Loucy (cell line): ENCODE data around the gene MDN1.

ENCODE experiments used
- H2AFZ ChIP-seq: fragments of 200-600 bp; sonication (generic); 2 replicates; pipeline ENCODE4 v1.6.0; 2016; ENCODE audit warnings: antibody characterized with exemption, mild to moderate bottlenecking, low read length, moderate library complexity
- H3F3A ChIP-seq: fragments of 200-600 bp; 2 replicates; pipeline ENCODE4 v1.6.0; 2016; ENCODE audit warnings: antibody characterized with exemption, low read depth, mild to moderate bottlenecking
- H3K27me3 ChIP-seq: fragments of 200-600 bp; sonication (generic); 2 replicates; pipeline ENCODE4 v1.6.1; 2014; ENCODE audit warnings: low read length, mild to moderate bottlenecking; ENCODE audit not compliant: insufficient read depth, poor library complexity, severe bottlenecking
- H3K36me3 ChIP-seq: fragments of 200-600 bp; sonication (generic); 2 replicates; pipeline ENCODE4 v1.6.1; 2016; ENCODE audit warnings: low read length; ENCODE audit not compliant: insufficient read depth
- H3K4me1 ChIP-seq: fragments of 200-600 bp; sonication (generic); 2 replicates; pipeline ENCODE4 v1.5.1; 2014; ENCODE audit warnings: low read length, mild to moderate bottlenecking; ENCODE audit not compliant: insufficient read depth, poor library complexity, severe bottlenecking
- H3K4me2 ChIP-seq: fragments of 200-600 bp; sonication (generic); 2 replicates; pipeline ENCODE4 v1.6.0; 2014; ENCODE audit warnings: antibody characterized with exemption, low read length, low read depth, mild to moderate bottlenecking; ENCODE audit not compliant: poor library complexity, severe bottlenecking
- H3K4me3 ChIP-seq: fragments of 200-600 bp; sonication (generic); 2 replicates; pipeline ENCODE4 v1.5.1; 2014; ENCODE audit warnings: low read length, mild to moderate bottlenecking, mixed read lengths; ENCODE audit not compliant: poor library complexity, severe bottlenecking
- H3K79me2 ChIP-seq: fragments of 200-600 bp; sonication (generic); 2 replicates; pipeline ENCODE4 v1.6.1; 2014; ENCODE audit warnings: low read length; ENCODE audit not compliant: insufficient read depth
- H3K9ac ChIP-seq: fragments of 200-600 bp; sonication (generic); 2 replicates; pipeline ENCODE4 v1.6.0; 2014; ENCODE audit warnings: mild to moderate bottlenecking, low read depth, low read length, moderate library complexity; ENCODE audit not compliant: poor library complexity, severe bottlenecking
- H3K9me2 ChIP-seq: fragments of 200-600 bp; sonication (generic); replicated peaks from 2 replicates; pipeline ENCODE4 v1.6.1; 2016; ENCODE audit warnings: low read depth, low read length, mixed read lengths
- H3K9me3 ChIP-seq: fragments of 200-600 bp; sonication (generic); 2 replicates; pipeline ENCODE4 v1.6.1; 2014; ENCODE audit warnings: mild to moderate bottlenecking, antibody characterized with exemption, low read length, low read depth; ENCODE audit not compliant: insufficient read depth
- H4K20me1 ChIP-seq: fragments of 200-600 bp; sonication (generic); 2 replicates; pipeline ENCODE4 v1.6.0; 2014; ENCODE audit warnings: antibody characterized with exemption, low read length, mild to moderate bottlenecking; ENCODE audit not compliant: insufficient read depth, poor library complexity, severe bottlenecking
- EZH2phosphoT487 ChIP-seq: fragments of 200-600 bp; IDR thresholded peaks from 2 replicates; pipeline ENCODE4 v1.6.1; 2018; ENCODE audit warnings: antibody characterized with exemption, mild to moderate bottlenecking, moderate library complexity, borderline replicate concordance
- TF ChIP-seq, protein P1 (sequence below): fragments of 200-600 bp; sonication (generic); conservative IDR thresholded peaks from 2 replicates; pipeline ENCODE4 v1.5.1; 2014; ENCODE audit warnings: mild to moderate bottlenecking, antibody characterized with exemption, low read length

Gene MDN1

DNA sequence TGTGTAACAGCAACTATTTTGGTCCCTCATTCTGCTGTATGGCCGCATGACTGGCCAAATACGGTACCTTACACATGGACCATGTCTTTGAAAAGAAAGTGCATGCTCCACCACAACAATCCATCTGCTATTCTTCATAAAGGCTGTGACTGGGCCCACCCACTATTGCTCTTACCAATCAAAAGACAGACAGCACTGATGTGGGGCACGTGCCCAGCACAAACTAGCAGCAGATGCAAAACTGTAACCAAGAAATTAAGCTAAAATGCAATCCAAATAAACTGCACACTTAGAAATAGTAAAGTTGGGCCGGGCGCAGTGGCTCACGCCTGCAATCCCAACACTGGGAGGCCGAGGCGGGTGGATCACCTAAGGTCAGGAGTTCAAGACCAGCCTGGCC, 20.5 kb downstream of the MDN1 start:
- no peaks in the 10 kb centered on the region; the same call in 1 of the 2 replicates for H3F3A ChIP-seq
- H3K9me3 ChIP-seq = no peaks in the 10 kb centered on the region
- no peaks in the 10 kb centered on the region for H3K9me2 ChIP-seq
- no peak overlapping the region for H2AFZ ChIP-seq
- H3K9ac ChIP-seq = no peak overlapping the region
- H3K4me3 ChIP-seq = no peak overlapping the region
- no peaks in the 10 kb centered on the region for H3K27me3 ChIP-seq
- H4K20me1 ChIP-seq = peaks cover under 1% of the 10 kb centered on the region
- no peaks in the 10 kb centered on the region; the same call in 1 of the 2 replicates for H3K79me2 ChIP-seq
- H3K4me1 ChIP-seq = peaks cover 10% of the 10 kb centered on the region
- H3K4me2 ChIP-seq = no peak overlapping the region
- H3K36me3 ChIP-seq = peaks cover 52% of the 10 kb centered on the region; the same call in 1 of the 2 replicates
- TF ChIP-seq, protein P1, sequence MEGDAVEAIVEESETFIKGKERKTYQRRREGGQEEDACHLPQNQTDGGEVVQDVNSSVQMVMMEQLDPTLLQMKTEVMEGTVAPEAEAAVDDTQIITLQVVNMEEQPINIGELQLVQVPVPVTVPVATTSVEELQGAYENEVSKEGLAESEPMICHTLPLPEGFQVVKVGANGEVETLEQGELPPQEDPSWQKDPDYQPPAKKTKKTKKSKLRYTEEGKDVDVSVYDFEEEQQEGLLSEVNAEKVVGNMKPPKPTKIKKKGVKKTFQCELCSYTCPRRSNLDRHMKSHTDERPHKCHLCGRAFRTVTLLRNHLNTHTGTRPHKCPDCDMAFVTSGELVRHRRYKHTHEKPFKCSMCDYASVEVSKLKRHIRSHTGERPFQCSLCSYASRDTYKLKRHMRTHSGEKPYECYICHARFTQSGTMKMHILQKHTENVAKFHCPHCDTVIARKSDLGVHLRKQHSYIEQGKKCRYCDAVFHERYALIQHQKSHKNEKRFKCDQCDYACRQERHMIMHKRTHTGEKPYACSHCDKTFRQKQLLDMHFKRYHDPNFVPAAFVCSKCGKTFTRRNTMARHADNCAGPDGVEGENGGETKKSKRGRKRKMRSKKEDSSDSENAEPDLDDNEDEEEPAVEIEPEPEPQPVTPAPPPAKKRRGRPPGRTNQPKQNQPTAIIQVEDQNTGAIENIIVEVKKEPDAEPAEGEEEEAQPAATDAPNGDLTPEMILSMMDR = no peak
- no peak for TF ChIP-seq EZH2phosphoT487

DNA sequence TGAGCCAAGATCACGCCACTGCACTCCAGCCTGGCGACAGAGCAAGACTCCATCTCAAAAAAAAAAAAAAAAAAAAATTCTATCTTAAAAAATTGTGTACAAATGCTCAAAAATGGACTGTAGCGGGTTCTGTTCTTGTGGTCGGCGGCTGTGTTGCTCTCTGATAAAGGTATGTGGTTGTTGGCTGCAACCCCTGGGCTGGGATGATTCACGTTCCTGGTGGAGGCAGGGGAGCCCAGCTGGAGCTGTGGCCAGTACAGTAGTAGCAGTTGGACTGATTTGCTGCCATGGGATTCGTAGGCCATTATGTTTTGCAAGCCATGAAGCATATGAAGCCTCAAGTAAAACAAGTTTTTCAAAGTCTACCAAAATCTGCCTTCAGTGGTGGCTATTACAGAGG, 22.3 kb downstream of the MDN1 start:
- Histone ChIP-seq H3K79me2 (no peaks in the 10 kb centered on the region; the same call in 1 of the 2 replicates), H3K36me3 (peaks cover 58% of the 10 kb centered on the region)

DNA sequence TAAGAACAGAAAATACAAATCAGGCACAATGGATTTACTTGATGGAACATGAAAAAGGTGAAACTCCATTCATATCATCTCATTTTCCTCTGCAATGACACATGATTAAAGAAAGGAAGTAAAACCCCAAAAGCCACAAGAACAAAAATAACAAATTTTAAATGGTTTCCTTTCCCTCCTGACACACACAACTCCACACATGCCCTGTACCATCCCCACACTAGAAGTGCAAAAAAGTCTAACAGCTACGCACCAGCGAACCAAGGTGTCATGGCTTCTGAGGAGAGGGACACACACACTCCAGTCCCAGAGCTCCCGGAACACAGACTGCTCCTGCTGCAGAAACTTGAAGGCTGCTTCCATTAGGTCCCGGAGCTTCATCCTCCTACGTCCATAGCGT, 25.3 kb downstream of the MDN1 start:
- H3K4me3 ChIP-seq = no peak overlapping the region
- peaks cover 8% of the 10 kb centered on the region for H4K20me1 ChIP-seq
- H3K9me3 ChIP-seq = no peaks in the 10 kb centered on the region
- TF ChIP-seq, protein P1 = no peak
- TF ChIP-seq EZH2phosphoT487 = no peak
- H3K9ac ChIP-seq = no peak overlapping the region
- no peaks in the 10 kb centered on the region; the same call in 1 of the 2 replicates for H3F3A ChIP-seq
- H3K9me2 ChIP-seq = no peaks in the 10 kb centered on the region
- H3K4me1 ChIP-seq = peaks cover 20% of the 10 kb centered on the region
- no peaks in the 10 kb centered on the region for H3K79me2 ChIP-seq
- peaks cover 58% of the 10 kb centered on the region for H3K36me3 ChIP-seq
- no peaks in the 10 kb centered on the region for H3K27me3 ChIP-seq
- no peak overlapping the region for H2AFZ ChIP-seq
- H3K4me2 ChIP-seq = peak overlapping the region; percentile 53

More for the DNA sequence above, 22.3 kb downstream of the MDN1 start:
- no peak overlapping the region for H2AFZ ChIP-seq
- H4K20me1 ChIP-seq = peaks cover 8% of the 10 kb centered on the region
- no peak overlapping the region for H3K4me2 ChIP-seq
- H3K9ac ChIP-seq = no peak overlapping the region
- H3K27me3 ChIP-seq = no peaks in the 10 kb centered on the region
- H3K4me3 ChIP-seq = no peak overlapping the region
- H3K4me1 ChIP-seq = peaks cover 20% of the 10 kb centered on the region
- H3K9me3 ChIP-seq = no peaks in the 10 kb centered on the region
- TF ChIP-seq, protein P1 = no peak
- TF ChIP-seq EZH2phosphoT487 = no peak
- no peaks in the 10 kb centered on the region; the same call in 1 of the 2 replicates for H3F3A ChIP-seq
- H3K9me2 ChIP-seq = no peaks in the 10 kb centered on the region
